KMS-11 (cell line): ENCODE measurements around the gene TOB2.

Experiments
- H2AFZ ChIP-seq: fragments of 200-600 bp; sonication (generic); 2 replicates; pipeline ENCODE4 v1.6.1; 2016; ENCODE audit warnings: antibody characterized with exemption, mixed run types, low read depth
- H3K27ac ChIP-seq: fragments of 200-600 bp; sonication (generic); 2 replicates; pipeline ENCODE4 v1.6.1; 2016; ENCODE audit warnings: mild to moderate bottlenecking, mixed run types
- H3K27me3 ChIP-seq: fragments of 200-600 bp; sonication (generic); 2 replicates; pipeline ENCODE4 v1.6.1; 2017; ENCODE audit warnings: mild to moderate bottlenecking, low read depth, mixed run types, moderate library complexity; ENCODE audit not compliant: insufficient read depth
- H3K36me3 ChIP-seq: fragments of 200-600 bp; sonication (generic); 2 replicates; pipeline ENCODE4 v1.6.1; 2017; ENCODE audit warnings: mild to moderate bottlenecking, mixed run types; ENCODE audit not compliant: insufficient read depth
- H3K4me1 ChIP-seq: fragments of 200-600 bp; sonication (generic); 2 replicates; pipeline ENCODE4 v1.6.1; 2016; ENCODE audit warnings: mild to moderate bottlenecking, low read depth, mixed run types; ENCODE audit not compliant: poor library complexity, severe bottlenecking
- H3K4me2 ChIP-seq: fragments of 200-600 bp; sonication (generic); 2 replicates; pipeline ENCODE4 v1.7.0; 2016; ENCODE audit warnings: mild to moderate bottlenecking, mixed run types
- H3K4me3 ChIP-seq: fragments of 200-600 bp; sonication (generic); IDR thresholded peaks from 2 replicates; pipeline ENCODE4 v1.6.1; 2017; ENCODE audit warnings: low read depth, low read length, mixed read lengths; ENCODE audit not compliant: insufficient read depth
- H3K79me2 ChIP-seq: fragments of 200-600 bp; sonication (generic); 2 replicates; pipeline ENCODE4 v1.6.1; 2016; ENCODE audit warnings: low read depth, mixed run types; ENCODE audit not compliant: insufficient read depth
- H3K9ac ChIP-seq: fragments of 200-600 bp; sonication (generic); 2 replicates; pipeline ENCODE4 v1.6.1; 2016; ENCODE audit warnings: mild to moderate bottlenecking, mixed run types
- H4K20me1 ChIP-seq: fragments of 200-600 bp; sonication (generic); 2 replicates; pipeline ENCODE4 v1.6.1; 2016; ENCODE audit warnings: mild to moderate bottlenecking, mixed run types; ENCODE audit not compliant: insufficient read depth
- TF ChIP-seq, protein P1 (sequence below): fragments of 200-600 bp; sonication (generic); conservative IDR thresholded peaks from 2 replicates; pipeline ENCODE4 v1.6.1; 2017; ENCODE audit warnings: low read depth, mild to moderate bottlenecking, antibody characterized with exemption, low read length, moderate library complexity, mixed read lengths

TOB2 gene

DNA sequence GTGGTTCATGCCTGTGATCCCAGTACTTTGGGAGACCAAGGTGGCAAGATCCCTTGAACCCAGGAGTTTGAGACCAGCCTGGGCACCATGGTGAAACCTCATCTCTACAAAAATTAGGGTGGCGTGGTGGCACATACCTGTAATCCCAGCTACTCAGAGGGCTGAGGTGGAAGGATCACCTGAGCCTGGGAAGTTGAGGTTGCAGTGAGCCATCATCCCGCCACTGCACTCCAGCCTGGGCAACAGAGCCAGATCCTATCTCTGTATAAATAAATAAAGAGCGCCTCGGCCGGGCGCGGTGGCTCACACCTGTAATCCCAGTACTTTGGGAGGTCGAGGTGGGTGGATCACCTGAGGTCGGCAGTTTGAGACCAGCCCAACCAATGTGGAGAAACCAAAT, 27.9 kb downstream of the TOB2 start:
- no peak overlapping the region for H3K4me2 ChIP-seq
- H3K9ac ChIP-seq = no peak overlapping the region
- no peaks in the 10 kb centered on the region for H3K36me3 ChIP-seq
- no peaks in the 10 kb centered on the region for H4K20me1 ChIP-seq
- H3K4me1 ChIP-seq = peaks cover 12% of the 10 kb centered on the region
- no peak overlapping the region for H2AFZ ChIP-seq
- H3K27me3 ChIP-seq = no peaks in the 10 kb centered on the region
- H3K79me2 ChIP-seq = peaks cover 20% of the 10 kb centered on the region
- no peak overlapping the region for H3K27ac ChIP-seq
- H3K4me3 ChIP-seq = no peak overlapping the region
- TF ChIP-seq, protein P1, sequence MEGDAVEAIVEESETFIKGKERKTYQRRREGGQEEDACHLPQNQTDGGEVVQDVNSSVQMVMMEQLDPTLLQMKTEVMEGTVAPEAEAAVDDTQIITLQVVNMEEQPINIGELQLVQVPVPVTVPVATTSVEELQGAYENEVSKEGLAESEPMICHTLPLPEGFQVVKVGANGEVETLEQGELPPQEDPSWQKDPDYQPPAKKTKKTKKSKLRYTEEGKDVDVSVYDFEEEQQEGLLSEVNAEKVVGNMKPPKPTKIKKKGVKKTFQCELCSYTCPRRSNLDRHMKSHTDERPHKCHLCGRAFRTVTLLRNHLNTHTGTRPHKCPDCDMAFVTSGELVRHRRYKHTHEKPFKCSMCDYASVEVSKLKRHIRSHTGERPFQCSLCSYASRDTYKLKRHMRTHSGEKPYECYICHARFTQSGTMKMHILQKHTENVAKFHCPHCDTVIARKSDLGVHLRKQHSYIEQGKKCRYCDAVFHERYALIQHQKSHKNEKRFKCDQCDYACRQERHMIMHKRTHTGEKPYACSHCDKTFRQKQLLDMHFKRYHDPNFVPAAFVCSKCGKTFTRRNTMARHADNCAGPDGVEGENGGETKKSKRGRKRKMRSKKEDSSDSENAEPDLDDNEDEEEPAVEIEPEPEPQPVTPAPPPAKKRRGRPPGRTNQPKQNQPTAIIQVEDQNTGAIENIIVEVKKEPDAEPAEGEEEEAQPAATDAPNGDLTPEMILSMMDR = no peak

DNA sequence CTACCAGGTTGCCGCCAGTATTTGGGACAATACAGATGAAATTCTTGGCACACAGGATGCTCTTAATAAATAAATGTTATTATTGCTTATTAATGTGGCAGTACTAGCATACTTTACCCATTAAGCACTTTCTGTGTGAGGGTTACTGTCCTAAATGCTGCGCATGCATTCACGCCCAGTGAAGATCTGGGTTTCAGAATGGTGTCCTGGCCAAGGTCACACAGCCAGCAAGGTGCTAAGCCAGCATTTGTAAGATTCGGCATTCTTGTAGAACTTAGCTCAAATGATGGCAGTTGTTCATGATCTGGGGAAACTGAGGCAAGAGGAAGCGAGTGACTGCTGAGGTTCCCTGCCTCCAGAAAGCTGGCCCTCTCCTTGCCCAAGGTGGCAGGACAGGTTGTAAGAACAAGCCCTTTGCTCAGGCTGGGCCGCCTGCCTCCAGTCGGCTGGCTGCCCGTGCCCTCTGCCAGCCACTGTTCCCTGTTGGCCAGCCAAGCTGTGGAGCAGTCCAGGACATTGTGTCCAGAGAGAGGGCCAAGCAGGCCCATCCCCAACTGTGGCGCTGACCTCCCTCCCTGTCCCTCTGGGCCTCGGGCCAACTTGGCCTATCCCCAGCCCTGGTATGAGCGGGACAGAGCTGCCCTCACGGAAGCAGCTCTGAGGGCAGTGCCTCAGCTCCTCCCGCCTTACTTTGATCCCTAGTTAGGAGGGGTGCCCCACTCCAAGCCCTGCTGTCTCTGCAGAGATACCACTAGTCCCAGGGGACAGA, 28.8 kb downstream of the TOB2 start:
- H3K27me3 ChIP-seq = no peaks in the 10 kb centered on the region
- no peaks in the 10 kb centered on the region for H3K36me3 ChIP-seq
- peaks cover 14% of the 10 kb centered on the region for H3K4me1 ChIP-seq
- no peak overlapping the region for H3K4me2 ChIP-seq
- peaks cover 24% of the 10 kb centered on the region for H3K79me2 ChIP-seq
- TF ChIP-seq, protein P1 = no peak
- no peaks in the 10 kb centered on the region for H4K20me1 ChIP-seq
- no peak overlapping the region for H3K27ac ChIP-seq
- no peak overlapping the region for H2AFZ ChIP-seq
- H3K4me3 ChIP-seq = no peak overlapping the region
- H3K9ac ChIP-seq = no peak overlapping the region

- H3K4me1 ChIP-seq = peaks cover 32% of the 10 kb centered on the region
- H4K20me1 ChIP-seq = no peaks in the 10 kb centered on the region
- H2AFZ ChIP-seq = no peak overlapping the region
- no peaks in the 10 kb centered on the region for H3K36me3 ChIP-seq
- peak overlapping the region; percentile 86; the same call in 1 of the 2 replicates for H3K4me2 ChIP-seq
- no peak overlapping the region for H3K4me3 ChIP-seq
- peaks cover 31% of the 10 kb centered on the region for H3K79me2 ChIP-seq
- TF ChIP-seq, protein P1 = no peak
- no peak overlapping the region; the same call in 1 of the 2 replicates for H3K9ac ChIP-seq
- no peaks in the 10 kb centered on the region for H3K27me3 ChIP-seq
- no peak overlapping the region for H3K27ac ChIP-seq
Measured at GRCh38 chr22:41415554-41415953, 31.0 kb downstream of the TOB2 start.

GRCh38 chr22:41411021-41411851, 35.4 kb downstream of the TOB2 start:
- Histone ChIP-seq H3K79me2 (peaks cover 31% of the 10 kb centered on the region), H2AFZ (no peak overlapping the region), H3K27me3 (no peaks in the 10 kb centered on the region), H4K20me1 (no peaks in the 10 kb centered on the region), H3K9ac (no peak overlapping the region), H3K27ac (peak overlapping the region; percentile 94; the same call in 1 of the 2 replicates), H3K4me3 (no peak overlapping the region), H3K4me1 (peaks cover 32% of the 10 kb centered on the region), H3K4me2 (no peak overlapping the region), H3K36me3 (no peaks in the 10 kb centered on the region)
- TF ChIP-seq, protein P1 = no peak
